ENCODE data around the gene C15orf62.

C15orf62 gene

GRCh38 chr15:40782609-40783227 is 12.9 kb downstream of the C15orf62 start:
- Histone ChIP-seq H3K4me3 (no peak overlapping the region), H3K27ac (no peak overlapping the region)
- no peak for TF ChIP-seq CTCF (IDR thresholded peaks at IDR 0.05)
- no peak for DNase-seq (ENCODE audit: low spot score)

- no peak overlapping the region for H3K27ac ChIP-seq
- no peak for DNase-seq (ENCODE audit: low spot score)
- no peak for TF ChIP-seq CTCF (IDR thresholded peaks at IDR 0.05)
- H3K4me3 ChIP-seq, result no peak overlapping the region
Observed at GRCh38 chr15:40785164-40785563, 15.4 kb downstream of the C15orf62 start.

GRCh38 chr15:40785814-40786213 is 16.0 kb downstream of the C15orf62 start:
- Histone ChIP-seq H3K4me3 (no peak overlapping the region), H3K27ac (no peak overlapping the region)
- TF ChIP-seq CTCF (IDR thresholded peaks at IDR 0.05), result no peak
- no peak for DNase-seq (ENCODE audit: low spot score)

GRCh38 chr15:40787344-40787841 is 17.6 kb downstream of the C15orf62 start:
- no peak for DNase-seq (ENCODE audit: low spot score)
- no peak for TF ChIP-seq CTCF (IDR thresholded peaks at IDR 0.05)
- Histone ChIP-seq H3K4me3 (no peak overlapping the region), H3K27ac (peak overlapping the region in 1 of 2 donors; percentile 36)

- Histone ChIP-seq H3K27ac (no peak overlapping the region), H3K4me3 (no peak overlapping the region)
- no peak for DNase-seq (ENCODE audit: low spot score)
- no peak for TF ChIP-seq CTCF (IDR thresholded peaks at IDR 0.05)
Observed at GRCh38 chr15:40787991-40788390, 18.2 kb downstream of the C15orf62 start.

GRCh38 chr15:40789119-40789518 is 19.3 kb downstream of the C15orf62 start:
- no peak overlapping the region for H3K4me3 ChIP-seq
- H3K27ac ChIP-seq, result no peak overlapping the region
- TF ChIP-seq CTCF (IDR thresholded peaks at IDR 0.05), result no peak
- no peak for DNase-seq (ENCODE audit: low spot score)

GRCh38 chr15:40789999-40790398 is 20.2 kb downstream of the C15orf62 start:
- TF ChIP-seq CTCF (IDR thresholded peaks at IDR 0.05), result no peak
- DNase-seq (ENCODE audit: low spot score), result no peak
- Histone ChIP-seq H3K27ac (no peak overlapping the region), H3K4me3 (no peak overlapping the region)
